Stimulated activated CD8-positive, alpha-beta memory T cell treated with anti-CD3 and anti-CD28 coated beads, Interleukin-12 subunit alpha, Interleukin-12 subunit beta, amount 100 ng/mL, for 1 hour (primary cell): ENCODE measurements around the gene ZRANB3.
"Not testable (repeated sequence)": the region's sequence is repeated elsewhere in the genome, so short reads cannot be mapped to it uniquely, and the experiment has no call there.

ENCODE experiments used
- DNase-seq: peaks from one replicate; pipeline ENCODE4 v3.0.0-alpha.2; 2020; ENCODE audit warnings: low read depth

Gene ZRANB3

GRCh38 chr2:135124924-135125886 lies 405.8 kb downstream of the ZRANB3 start:
- no peak for DNase-seq

- not testable (repeated sequence) for DNase-seq
These were observed 409.4 kb downstream of the ZRANB3 start for GRCh38 chr2:135121658-135122039.

GRCh38 chr2:135121016-135121657 lies 409.9 kb downstream of the ZRANB3 start:
- DNase-seq: no peak

- DNase-seq: no peak
These were observed 411.4 kb downstream of the ZRANB3 start for GRCh38 chr2:135119582-135119981.

- no peak for DNase-seq
These were observed 417.7 kb downstream of the ZRANB3 start for GRCh38 chr2:135113322-135113721.

GRCh38 chr2:135105513-135106316 lies 425.3 kb downstream of the ZRANB3 start:
- DNase-seq: not testable (repeated sequence)

GRCh38 chr2:135103843-135104242 lies 427.2 kb downstream of the ZRANB3 start:
- DNase-seq: no peak

- DNase-seq: no peak
These were observed 431.1 kb downstream of the ZRANB3 start for GRCh38 chr2:135099802-135100483.

- no peak for DNase-seq
These were observed 433.3 kb downstream of the ZRANB3 start for GRCh38 chr2:135097532-135098231.

GRCh38 chr2:135096665-135097446 lies 434.2 kb downstream of the ZRANB3 start:
- no peak for DNase-seq

- DNase-seq: no peak
These were observed 435.4 kb downstream of the ZRANB3 start for GRCh38 chr2:135095591-135095990.

- no peak for DNase-seq
These were observed 436.5 kb downstream of the ZRANB3 start for GRCh38 chr2:135094508-135094907.

GRCh38 chr2:135093670-135094330 lies 437.2 kb downstream of the ZRANB3 start:
- no peak for DNase-seq

- no peak for DNase-seq
These were observed 437.8 kb downstream of the ZRANB3 start for GRCh38 chr2:135093193-135093592.

GRCh38 chr2:135091681-135092080 lies 439.3 kb downstream of the ZRANB3 start:
- no peak for DNase-seq

GRCh38 chr2:135089597-135089996 lies 441.4 kb downstream of the ZRANB3 start:
- not testable (repeated sequence) for DNase-seq
